NOMO-1 (cell line): ENCODE data around the gene PXDC1.

Experiments used
- DNase-seq, 2 experiments: peaks; one replicate each; lab custom pipeline; 2025; ENCODE audit not compliant: unreplicated experiment in 2 of 2; lab: John Stamatoyannopoulos, UW

Gene PXDC1

GRCh38 chr6:3749067-3749841 lies 2.3 kb downstream of the PXDC1 start:
- DNase-seq, result no peak

GRCh38 chr6:3748208-3749066 lies 3.1 kb downstream of the PXDC1 start:
- DNase-seq, result peak in 1 of 2 experiments; percentile 30

- DNase-seq, result no peak
Observed at GRCh38 chr6:3747100-3747737, 4.3 kb downstream of the PXDC1 start.

- DNase-seq, result no peak
Observed at GRCh38 chr6:3746696-3747095, 4.8 kb downstream of the PXDC1 start.

GRCh38 chr6:3746119-3746691 lies 5.3 kb downstream of the PXDC1 start:
- DNase-seq, result no peak

GRCh38 chr6:3745566-3746118 lies 5.9 kb downstream of the PXDC1 start:
- no peak for DNase-seq

- no peak for DNase-seq
Observed at GRCh38 chr6:3744901-3745470, 6.5 kb downstream of the PXDC1 start.

- no peak for DNase-seq
Observed at GRCh38 chr6:3744211-3744900, 7.2 kb downstream of the PXDC1 start.

- DNase-seq, result no peak
Observed at GRCh38 chr6:3743541-3743940, 8.0 kb downstream of the PXDC1 start.

GRCh38 chr6:3742426-3743344 lies 8.8 kb downstream of the PXDC1 start:
- DNase-seq, result peak; percentile 42 to 71

GRCh38 chr6:3742076-3742425 lies 9.5 kb downstream of the PXDC1 start:
- DNase-seq, result no peak

- DNase-seq, result no peak
Observed at GRCh38 chr6:3741477-3741871, 10.0 kb downstream of the PXDC1 start.

GRCh38 chr6:3740551-3741476 lies 10.7 kb downstream of the PXDC1 start:
- no peak for DNase-seq

GRCh38 chr6:3739311-3739897 lies 12.1 kb downstream of the PXDC1 start:
- no peak for DNase-seq

- no peak for DNase-seq
Observed at GRCh38 chr6:3738381-3739131, 13.0 kb downstream of the PXDC1 start.

GRCh38 chr6:3737831-3738210 lies 13.7 kb downstream of the PXDC1 start:
- no peak for DNase-seq
